Large intestine (tissue), 3 donors: Measurements from ENCODE around the gene RASL12. TPM values are rescaled to one million over a fixed set of nuclear protein-coding genes. Genes with fewer than 3 reads are reported as not detected.
"Not testable (repeated sequence)": the region's sequence is repeated elsewhere in the genome, so short reads cannot be mapped to it uniquely, and the experiment has no call there.

Experiments used
- DNase-seq, 2 donors: peaks; one replicate each; pipeline versions ENCODE4 v3.0.0 to v3.0.0-alpha.2; 2013
- H3K27ac ChIP-seq: one replicate; pipeline ENCODE4 v1.5.1; 2013; ENCODE audit warnings: low read length
- H3K27me3 ChIP-seq: 2 replicates; pipeline ENCODE4 v1.6.1; 2013; ENCODE audit warnings: low read length; ENCODE audit not compliant: control insufficient read depth, insufficient read depth
- H3K36me3 ChIP-seq: 2 replicates; pipeline ENCODE4 v1.6.1; 2013; ENCODE audit warnings: low read length; ENCODE audit not compliant: control insufficient read depth, insufficient read depth
- H3K4me1 ChIP-seq: one replicate; pipeline ENCODE4 v1.6.1; 2013; ENCODE audit warnings: low read length; ENCODE audit not compliant: control insufficient read depth, insufficient read depth
- H3K4me3 ChIP-seq: one replicate; pipeline ENCODE4 v1.5.1; 2013; ENCODE audit warnings: low read length
- H3K9me3 ChIP-seq: one replicate; pipeline ENCODE4 v1.6.1; 2013; ENCODE audit warnings: mild to moderate bottlenecking, low read depth, low read length, moderate library complexity; ENCODE audit not compliant: control insufficient read depth
- WGBS: methylation state at CpG from one replicate; pipeline ENCODE4 v1.1.5; 2013; ENCODE audit warnings: low lambda C conversion rate; ENCODE audit not compliant: insufficient coverage; 5-methylcytosine and 5-hydroxymethylcytosine counted together
- polyA plus RNA-seq: library from polyadenylated mRNA; unstranded; fragments of 120-200 nt; gene quantifications from one replicate; pipeline ENCODE4 v1.2.1, GENCODE V29; 2013

The RASL12 gene
- polyA plus RNA-seq, 1 donor, result 3.6 TPM

- Histone ChIP-seq H3K27ac (peak within 1 kb of the TSS; percentile 37), H3K4me1 (peaks cover 20% of the 10 kb centered on the region)
- no CpG with 5 or more reads among the region's 73 CpGs for WGBS
Measured at GRCh38 chr15:65028921-65029735, 38.7 kb downstream of the RASL12 start, which contains the start of gene MTFMT. Gene MTFMT, minus strand, starts transcription at chr15:65029639. Its CDS starts 26 bp downstream, at chr15:65029613.

DNA sequence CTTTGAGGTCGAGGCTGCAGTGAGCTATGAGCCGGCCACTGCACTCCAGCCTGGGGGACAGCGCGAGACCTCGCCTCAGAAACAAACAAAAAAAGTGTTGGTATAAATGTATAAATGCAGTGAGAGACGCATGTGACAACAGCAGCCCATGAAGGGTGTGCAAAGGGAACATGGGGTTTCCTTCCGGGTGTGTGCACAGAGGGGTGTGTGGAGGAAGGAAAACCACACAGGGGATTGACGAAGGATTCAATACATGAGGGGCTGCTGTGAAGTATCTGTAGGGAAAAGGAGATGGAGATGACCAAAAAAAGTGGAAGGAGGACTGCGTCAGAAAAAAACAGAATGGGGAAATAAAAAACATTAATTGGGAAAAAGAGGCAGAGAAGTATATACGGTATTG lies 39.5 kb downstream of the RASL12 start:
- peaks cover 14% of the 10 kb centered on the region for H3K4me1 ChIP-seq
- peak overlapping the region; percentile 89 for H3K4me3 ChIP-seq
- DNase-seq, result peak in 1 of 2 donors; percentile 32
- 23% methylated on average over 3 of the region's 10 CpGs for WGBS
- H3K27ac ChIP-seq, result no peak overlapping the region
- no peaks in the 10 kb centered on the region for H3K9me3 ChIP-seq
- H3K36me3 ChIP-seq, result peaks cover 21% of the 10 kb centered on the region
- no peaks in the 10 kb centered on the region for H3K27me3 ChIP-seq

More at GRCh38 chr15:65028921-65029735, 38.7 kb downstream of the RASL12 start, which contains the start of gene MTFMT:
- peaks cover 21% of the 10 kb centered on the region for H3K36me3 ChIP-seq
- no peaks in the 10 kb centered on the region for H3K9me3 ChIP-seq
- peak within 1 kb of the TSS; percentile 89 for H3K4me3 ChIP-seq
- peak; percentile 77 to 83 for DNase-seq
- H3K27me3 ChIP-seq, result no peaks in the 10 kb centered on the region

GRCh38 chr15:65027593-65027992 lies 40.2 kb downstream of the RASL12 start:
- peaks cover 23% of the 10 kb centered on the region for H3K36me3 ChIP-seq
- DNase-seq, result no peak
- 100% methylated on average over 1 of the region's 1 CpG for WGBS
- peaks cover 7% of the 10 kb centered on the region for H3K4me1 ChIP-seq
- no peaks in the 10 kb centered on the region for H3K9me3 ChIP-seq
- H3K27me3 ChIP-seq, result no peaks in the 10 kb centered on the region
- no peak overlapping the region for H3K27ac ChIP-seq
- no peak overlapping the region for H3K4me3 ChIP-seq

GRCh38 chr15:65026756-65027155 lies 41.0 kb downstream of the RASL12 start:
- WGBS, result 100% methylated on average over 3 of the region's 6 CpGs
- H3K4me3 ChIP-seq, result no peak overlapping the region
- H3K36me3 ChIP-seq, result peaks cover 23% of the 10 kb centered on the region
- H3K27ac ChIP-seq, result no peak overlapping the region
- H3K27me3 ChIP-seq, result no peaks in the 10 kb centered on the region
- H3K9me3 ChIP-seq, result no peaks in the 10 kb centered on the region
- peaks cover 6% of the 10 kb centered on the region for H3K4me1 ChIP-seq
- DNase-seq, result no peak

GRCh38 chr15:65021488-65021887 lies 46.3 kb downstream of the RASL12 start:
- H3K27ac ChIP-seq, result no peak overlapping the region
- no peak for DNase-seq
- H3K4me3 ChIP-seq, result no peak overlapping the region
- H3K27me3 ChIP-seq, result no peaks in the 10 kb centered on the region
- H3K4me1 ChIP-seq, result no peaks in the 10 kb centered on the region
- H3K36me3 ChIP-seq, result peaks cover 43% of the 10 kb centered on the region
- H3K9me3 ChIP-seq, result no peaks in the 10 kb centered on the region

- WGBS, result no CpG with 5 or more reads among the region's 1 CpG
- Histone ChIP-seq H3K36me3 (peaks cover 40% of the 10 kb centered on the region), H3K4me3 (no peak overlapping the region), H3K9me3 (no peaks in the 10 kb centered on the region), H3K27ac (no peak overlapping the region), H3K4me1 (no peaks in the 10 kb centered on the region), H3K27me3 (no peaks in the 10 kb centered on the region)
- DNase-seq, result no peak
Measured at GRCh38 chr15:65020419-65020818, 47.4 kb downstream of the RASL12 start.

DNA sequence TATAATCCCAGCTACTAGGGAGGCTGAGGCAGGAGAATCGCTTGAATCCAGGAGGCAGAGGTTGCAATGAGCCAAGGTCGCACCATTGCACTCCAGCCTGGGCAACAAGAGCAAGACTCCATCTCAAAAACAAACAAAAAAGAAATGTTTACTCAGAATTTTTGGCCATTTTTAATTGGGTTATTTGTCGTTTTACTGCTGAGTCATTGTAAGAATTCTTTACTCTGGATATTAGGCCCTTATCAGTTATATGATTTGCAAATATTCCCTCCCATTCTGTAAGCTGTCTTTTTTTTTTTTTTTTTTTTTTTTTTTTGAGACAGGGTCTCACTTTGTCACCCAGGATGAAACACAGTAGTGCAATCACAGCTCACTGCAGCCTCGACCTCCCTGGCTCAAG lies 56.6 kb downstream of the RASL12 start:
- Histone ChIP-seq H3K9me3 (peaks cover 10% of the 10 kb centered on the region), H3K36me3 (peaks cover 31% of the 10 kb centered on the region)
- not testable (repeated sequence) for H3K4me1 ChIP-seq, H3K4me3 ChIP-seq, DNase-seq, H3K27me3 ChIP-seq, H3K27ac ChIP-seq
- 60% methylated on average over 1 of the region's 4 CpGs for WGBS

- no peak for DNase-seq
- H3K4me1 ChIP-seq, result no peaks in the 10 kb centered on the region
- H3K27me3 ChIP-seq, result no peaks in the 10 kb centered on the region
- no peak overlapping the region for H3K4me3 ChIP-seq
- H3K36me3 ChIP-seq, result peaks cover 22% of the 10 kb centered on the region
- H3K27ac ChIP-seq, result no peak overlapping the region
- H3K9me3 ChIP-seq, result peaks cover 7% of the 10 kb centered on the region
- WGBS, result 100% methylated on average over 1 of the region's 2 CpGs
Measured at GRCh38 chr15:65008983-65009382, 58.8 kb downstream of the RASL12 start.

DNA sequence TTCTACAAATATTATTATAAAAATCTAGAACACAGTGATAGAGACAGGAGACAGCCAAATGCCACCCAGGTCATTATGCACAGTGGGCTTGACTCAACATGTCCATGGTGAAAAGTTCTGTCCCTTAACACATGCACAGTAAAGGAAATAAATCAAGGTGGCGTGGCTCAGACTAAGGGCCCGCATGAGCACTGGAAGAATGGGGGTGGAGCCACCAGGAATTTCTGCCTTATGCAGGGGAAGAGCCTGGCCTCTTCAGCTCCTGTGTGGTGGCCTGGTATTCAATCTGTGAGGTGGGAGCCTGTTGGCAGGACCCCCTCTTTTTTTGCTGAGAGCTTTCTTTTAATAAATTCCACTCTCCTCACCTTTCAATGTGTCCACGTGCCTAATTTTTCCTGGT lies 60.9 kb downstream of the RASL12 start:
- no peak for DNase-seq
- no peaks in the 10 kb centered on the region for H3K9me3 ChIP-seq
- no peak overlapping the region for H3K27ac ChIP-seq
- no peak overlapping the region for H3K4me3 ChIP-seq
- WGBS, result 100% methylated on average over 1 of the region's 3 CpGs
- peaks cover 14% of the 10 kb centered on the region for H3K36me3 ChIP-seq
- H3K4me1 ChIP-seq, result no peaks in the 10 kb centered on the region
- no peaks in the 10 kb centered on the region for H3K27me3 ChIP-seq

DNA sequence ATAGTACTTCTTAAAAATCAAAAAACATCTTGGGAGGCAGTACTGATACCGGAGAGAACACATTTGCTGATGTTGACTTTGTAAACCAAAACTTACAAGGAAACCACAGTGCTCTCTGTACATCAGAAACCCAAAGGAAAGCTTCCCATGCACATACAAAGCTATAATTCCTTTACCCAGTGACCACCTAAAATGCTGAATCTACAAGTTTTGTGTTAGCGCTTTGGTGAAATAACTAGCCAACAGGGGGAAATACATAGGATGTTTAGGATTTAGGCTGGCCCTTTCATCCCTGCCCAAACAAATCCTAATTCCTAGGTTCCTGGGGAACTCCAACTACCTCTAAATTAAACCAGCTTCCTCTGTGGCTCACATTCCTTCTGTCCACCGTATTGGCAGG lies 62.8 kb downstream of the RASL12 start:
- H3K36me3 ChIP-seq, result peaks cover 11% of the 10 kb centered on the region

More for the DNA sequence above, 62.8 kb downstream of the RASL12 start:
- no peak overlapping the region for H3K27ac ChIP-seq
- no peaks in the 10 kb centered on the region for H3K9me3 ChIP-seq
- 100% methylated on average over 1 of the region's 3 CpGs for WGBS
- H3K4me3 ChIP-seq, result no peak overlapping the region
- H3K27me3 ChIP-seq, result no peaks in the 10 kb centered on the region
- DNase-seq, result no peak
- no peaks in the 10 kb centered on the region for H3K4me1 ChIP-seq
